CD4-positive, alpha-beta memory T cell (primary cell): ENCODE results near the gene SDCBP2. TPM values are rescaled to one million over a fixed set of nuclear protein-coding genes. Genes with fewer than 3 reads are reported as not detected.

Experiments
- CTCF ChIA-PET: fragments of 350-600 bp; sonication (Branson Sonifier 250); formaldehyde crosslinking; loops from one replicate; lab custom pipeline; 2021; ENCODE audit warnings: inconsistent platforms; ENCODE audit not compliant: partially characterized antibody; lab: Charles Lee
- POLR2A ChIA-PET: fragments of 350-600 bp; sonication (Branson Sonifier 250); formaldehyde crosslinking; loops from one replicate; lab custom pipeline; 2021; ENCODE audit not compliant: partially characterized antibody; lab: Charles Lee
- DNase-seq, 5 donors: peaks; one replicate each; pipeline versions ENCODE4 v3.0.0 to v3.0.0-alpha.2; 2020 to 2022; ENCODE audit warnings: mixed read lengths in 1 of 5
- H3K27ac ChIP-seq: one replicate; pipeline ENCODE4 v1.7.0; 2013; ENCODE audit warnings: low read depth, low read length
- H3K27me3 ChIP-seq: 2 replicates; pipeline ENCODE4 v1.7.0; 2013; ENCODE audit warnings: mild to moderate bottlenecking, low read length, moderate library complexity; ENCODE audit not compliant: insufficient read depth
- H3K36me3 ChIP-seq: 2 replicates; pipeline ENCODE4 v1.7.0; 2013; ENCODE audit warnings: mild to moderate bottlenecking, low read length, moderate library complexity; ENCODE audit not compliant: insufficient read depth
- H3K4me1 ChIP-seq: 2 replicates; pipeline ENCODE4 v1.7.0; 2013; ENCODE audit warnings: mild to moderate bottlenecking, low read length, moderate library complexity; ENCODE audit not compliant: insufficient read depth
- H3K4me3 ChIP-seq, 2 donors: one replicate each; pipeline ENCODE4 v1.7.0; 2013; ENCODE audit warnings: low read length in 2 of 2, mild to moderate bottlenecking in 1 of 2
- H3K9me3 ChIP-seq, 2 donors: one replicate each; pipeline ENCODE4 v1.7.0; 2013; ENCODE audit warnings: low read length in 2 of 2, control low read depth in 1 of 2; ENCODE audit not compliant: control insufficient read depth in 1 of 2
- H3K27ac Mint-ChIP-seq, 7 donors: one replicate each; pipeline ENCODE4 v1.8.0; 2020 to 2021; ENCODE audit warnings: mixed read lengths in 7 of 7, mild to moderate bottlenecking in 6 of 7, inconsistent platforms in 3 of 7, moderate library complexity in 3 of 7
- H3K27me3 Mint-ChIP-seq, 2 donors: one replicate each; pipeline ENCODE4 v1.8.0; 2020 to 2021; ENCODE audit warnings: mixed read lengths in 2 of 2
- H3K36me3 Mint-ChIP-seq, 2 donors: one replicate each; pipeline ENCODE4 v1.8.0; 2020 to 2021; ENCODE audit warnings: mixed read lengths in 2 of 2, inconsistent platforms in 1 of 2, mild to moderate bottlenecking in 1 of 2
- H3K4me1 Mint-ChIP-seq, 4 donors: one replicate each; pipeline ENCODE4 v1.8.0; 2020 to 2021; ENCODE audit warnings: mixed read lengths in 4 of 4, mild to moderate bottlenecking in 1 of 4
- H3K4me3 Mint-ChIP-seq, 8 donors: one replicate each; pipeline ENCODE4 v1.8.0; 2020 to 2021; ENCODE audit warnings: mixed read lengths in 8 of 8, mild to moderate bottlenecking in 7 of 8, moderate library complexity in 6 of 8, inconsistent platforms in 3 of 8
- H3K9me3 Mint-ChIP-seq, 8 donors: one replicate each; pipeline ENCODE4 v1.8.0; 2020 to 2021; ENCODE audit warnings: mixed read lengths in 8 of 8, mild to moderate bottlenecking in 5 of 8, inconsistent platforms in 3 of 8, moderate library complexity in 1 of 8
- intact Hi-C: fragments of 100-400 bp; cut with micrococcal nuclease; formaldehyde crosslinking; loops from one replicate; pipeline ENCODE4 v1.15.1; 2023
- polyA plus RNA-seq, 2 donors: library from polyadenylated mRNA; unstranded; fragments of 300-500 nt; fragmentation: Illumina TruSeq; gene quantifications; one replicate each; pipeline ENCODE4 v1.2.3, GENCODE V29; 2021
- total RNA-seq, 2 experiments: library from RNA; stranded (reverse); gene quantifications; one replicate each; pipeline ENCODE4 v1.2.3, GENCODE V29; 2021

SDCBP2 gene
- total and polyA plus RNA-seq, 4 experiments from 2014 or later: 0.61 to 2.2 (median 1.2) TPM

GRCh38 chr20:1319462-1319861 lies 9.5 kb downstream of the SDCBP2 start:
- H3K4me3 ChIP-seq: no peak overlapping the region
- H3K4me3 Mint-ChIP-seq: no peak overlapping the region
- H3K4me1 ChIP-seq: peaks cover 6% of the 10 kb centered on the region
- ChIA-PET POLR2A (no interaction called here), CTCF (no interaction called here)
- no peaks in the 10 kb centered on the region for H3K36me3 ChIP-seq
- DNase-seq: no peak
- intact Hi-C loops: no loop called here
- H3K27me3 ChIP-seq: no peaks in the 10 kb centered on the region
- H3K9me3 Mint-ChIP-seq: no peaks in the 10 kb centered on the region
- no peaks in the 10 kb centered on the region for H3K36me3 Mint-ChIP-seq
- no peak overlapping the region for H3K27ac Mint-ChIP-seq
- H3K27me3 Mint-ChIP-seq: no peaks in the 10 kb centered on the region
- H3K27ac ChIP-seq: no peak overlapping the region
- peaks cover 5 to 7% (median 6%) of the 10 kb centered on the region in 4 donors for H3K4me1 Mint-ChIP-seq
- H3K9me3 ChIP-seq: no peaks in the 10 kb centered on the region

DNA sequence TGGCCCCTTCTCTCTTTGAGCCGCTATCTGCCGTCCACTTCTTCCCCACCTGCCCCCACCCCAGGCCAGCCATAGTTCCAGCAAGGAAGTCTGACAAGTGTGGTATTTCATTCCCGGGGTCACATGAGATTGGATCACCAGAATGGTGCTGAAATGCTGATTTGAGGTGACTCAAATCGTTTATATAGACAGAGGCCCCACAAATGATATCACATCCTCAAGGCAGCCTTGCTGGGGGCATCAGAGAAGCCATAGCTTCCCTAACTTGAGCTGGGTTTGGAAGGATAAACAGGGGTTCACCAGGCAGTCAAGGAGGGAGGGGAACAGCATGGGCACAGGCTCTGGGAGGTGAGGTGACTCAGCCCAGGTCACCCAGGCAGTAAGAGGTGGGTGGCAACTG lies 9.9 kb downstream of the SDCBP2 start:
- intact Hi-C loops: no loop called here
- Histone ChIP-seq H3K27me3 (no peaks in the 10 kb centered on the region), H3K27ac (no peak overlapping the region), H3K4me1 (peaks cover 2% of the 10 kb centered on the region), H3K36me3 (no peaks in the 10 kb centered on the region), H3K4me3 (no peak overlapping the region), H3K9me3 (no peaks in the 10 kb centered on the region)
- ChIA-PET POLR2A (no interaction called here), CTCF (no interaction called here)
- no peaks in the 10 kb centered on the region for H3K9me3 Mint-ChIP-seq
- peak overlapping the region in 1 of 7 donors; percentile 64 for H3K27ac Mint-ChIP-seq
- peaks cover 4 to 7% (median 5%) of the 10 kb centered on the region in 4 donors for H3K4me1 Mint-ChIP-seq
- DNase-seq: no peak
- H3K36me3 Mint-ChIP-seq: no peaks in the 10 kb centered on the region
- H3K4me3 Mint-ChIP-seq: no peak overlapping the region
- H3K27me3 Mint-ChIP-seq: no peaks in the 10 kb centered on the region

GRCh38 chr20:1317545-1318255 lies 11.2 kb downstream of the SDCBP2 start:
- no peak overlapping the region for H3K27ac ChIP-seq
- intact Hi-C loops: no loop called here
- no peaks in the 10 kb centered on the region for H3K36me3 ChIP-seq
- POLR2A ChIA-PET: no interaction called here
- peak overlapping the region in 2 of 7 donors; percentile 41 to 60 for H3K27ac Mint-ChIP-seq
- peaks cover 4 to 10% (median 7%) of the 10 kb centered on the region in 4 donors for H3K4me1 Mint-ChIP-seq
- H3K36me3 Mint-ChIP-seq: no peaks in the 10 kb centered on the region
- no peaks in the 10 kb centered on the region for H3K9me3 ChIP-seq
- H3K4me3 Mint-ChIP-seq: peak overlapping the region in 1 of 8 donors; percentile 54
- CTCF ChIA-PET: interaction anchor here (4.4 kb wide), 1 partner anchor 118 kb away, joined by 58 read pairs; no protein-coding TSS in a partner anchor
- no peaks in the 10 kb centered on the region for H3K27me3 Mint-ChIP-seq
- no peaks in the 10 kb centered on the region for H3K27me3 ChIP-seq
- H3K4me1 ChIP-seq: peaks cover 8% of the 10 kb centered on the region
- H3K9me3 Mint-ChIP-seq: no peaks in the 10 kb centered on the region
- no peak overlapping the region for H3K4me3 ChIP-seq
- no peak for DNase-seq

GRCh38 chr20:1315804-1316203 lies 13.1 kb downstream of the SDCBP2 start:
- Histone ChIP-seq H3K9me3 (no peaks in the 10 kb centered on the region), H3K27me3 (no peaks in the 10 kb centered on the region), H3K4me1 (peaks cover 8% of the 10 kb centered on the region), H3K36me3 (no peaks in the 10 kb centered on the region), H3K4me3 (no peak overlapping the region), H3K27ac (no peak overlapping the region)
- POLR2A ChIA-PET: no interaction called here
- Mint-ChIP-seq H3K4me1 (peaks cover 4 to 10% (median 7%) of the 10 kb centered on the region in 4 donors), H3K27me3 (no peaks in the 10 kb centered on the region), H3K36me3 (no peaks in the 10 kb centered on the region), H3K4me3 (no peak overlapping the region), H3K27ac (peak overlapping the region in 1 of 7 donors; percentile 9), H3K9me3 (no peaks in the 10 kb centered on the region)
- intact Hi-C loops: no loop called here
- CTCF ChIA-PET: interaction anchor here (1.3 to 4.4 kb wide), 5 partner anchors 9 to 188 kb away, joined by 3 to 58 read pairs (median 4); no protein-coding TSS in a partner anchor
- no peak for DNase-seq

DNA sequence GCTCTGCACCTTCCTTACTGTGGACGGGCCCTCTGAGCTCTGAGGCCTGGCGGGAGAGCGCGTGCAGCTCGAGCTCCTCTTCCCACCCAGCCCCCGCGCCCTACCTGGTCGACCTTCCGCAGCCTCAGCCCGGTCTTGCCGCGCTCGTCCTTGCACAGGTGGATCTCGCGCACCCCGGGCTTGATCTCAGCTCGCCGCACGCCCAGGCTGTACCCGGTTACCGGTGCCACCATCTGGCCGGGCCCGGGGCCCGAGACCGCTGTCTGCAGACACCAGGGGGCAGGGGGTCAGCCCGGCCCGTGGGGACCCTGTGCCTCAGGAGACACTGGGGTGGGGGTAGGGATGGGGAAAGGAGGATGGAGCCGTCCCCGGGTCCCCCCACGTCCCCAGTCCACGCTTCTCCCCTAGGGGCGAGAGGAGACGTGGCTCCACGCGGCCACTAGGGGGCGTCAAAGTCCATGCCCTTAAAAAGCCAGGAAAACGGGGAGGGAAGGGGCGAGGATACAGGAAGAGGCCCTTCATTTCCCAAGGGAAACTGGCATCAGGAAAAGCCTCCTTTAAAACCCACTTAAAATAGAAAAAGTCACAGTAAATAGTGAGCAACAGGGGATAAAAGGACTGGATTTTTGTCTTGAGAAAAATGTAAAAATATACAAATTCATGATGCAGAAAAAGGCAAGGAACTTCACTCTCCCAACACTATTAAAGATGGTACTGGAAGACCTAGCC lies 15.5 kb downstream of the SDCBP2 start:
- Histone ChIP-seq H3K36me3 (no peaks in the 10 kb centered on the region), H3K27me3 (no peaks in the 10 kb centered on the region), H3K9me3 (no peaks in the 10 kb centered on the region), H3K4me1 (peaks cover 8% of the 10 kb centered on the region), H3K27ac (no peak overlapping the region), H3K4me3 (no peak overlapping the region)
- Mint-ChIP-seq H3K9me3 (no peaks in the 10 kb centered on the region), H3K27ac (peak overlapping the region in 1 of 7 donors; percentile 54), H3K4me1 (peaks cover 4 to 10% (median 7%) of the 10 kb centered on the region in 4 donors), H3K36me3 (peaks cover 0 to 2% of the 10 kb centered on the region in 2 donors), H3K4me3 (no peak overlapping the region), H3K27me3 (no peaks in the 10 kb centered on the region)
- POLR2A ChIA-PET: interaction anchor here (0.7 to 1.1 kb wide), 4 partner anchors 8 to 122 kb away, joined by 3 to 4 read pairs (median 3); no protein-coding TSS in a partner anchor
- DNase-seq: peak; percentile 54 to 59 (median 54)
- intact Hi-C loops: loop anchor here (1.0 to 5.0 kb wide), 5 partner anchors 79 to 464 kb away; partner anchors contain the start of genes FKBP1A and NSFL1C
- CTCF ChIA-PET: interaction anchor here (0.7 to 2.5 kb wide), 19 partner anchors 9 to 463 kb away, joined by 3 to 73 read pairs (median 4); partner anchors contain the start of gene NSFL1C

GRCh38 chr20:1312904-1313235 lies 16.1 kb downstream of the SDCBP2 start:
- Histone ChIP-seq H3K9me3 (no peaks in the 10 kb centered on the region), H3K27me3 (no peaks in the 10 kb centered on the region), H3K36me3 (no peaks in the 10 kb centered on the region), H3K4me3 (no peak overlapping the region), H3K27ac (no peak overlapping the region), H3K4me1 (peaks cover 8% of the 10 kb centered on the region)
- Mint-ChIP-seq H3K4me1 (peaks cover 3 to 10% (median 6%) of the 10 kb centered on the region in 4 donors), H3K27ac (no peak overlapping the region), H3K9me3 (no peaks in the 10 kb centered on the region), H3K27me3 (no peaks in the 10 kb centered on the region), H3K36me3 (peaks cover 0 to 3% of the 10 kb centered on the region in 2 donors), H3K4me3 (no peak overlapping the region)
- intact Hi-C loops: loop anchor here (1.0 to 5.0 kb wide), 5 partner anchors 79 to 464 kb away; partner anchors contain the start of genes FKBP1A and NSFL1C
- POLR2A ChIA-PET: interaction anchor here (0.7 to 1.1 kb wide), 4 partner anchors 9 to 122 kb away, joined by 3 to 4 read pairs (median 3); no protein-coding TSS in a partner anchor
- CTCF ChIA-PET: interaction anchor here (0.7 to 2.5 kb wide), 20 partner anchors 9 to 464 kb away, joined by 3 to 73 read pairs (median 4); partner anchors contain the start of gene NSFL1C
- DNase-seq: no peak
